Activated CD8-positive, alpha-beta memory T cell treated with anti-CD3 and anti-CD28 coated beads for 48 hours (primary cell): ENCODE measurements around the gene CDR2L.
"Not testable (repeated sequence)": the region's sequence is repeated elsewhere in the genome, so short reads cannot be mapped to it uniquely, and the experiment has no call there.

Experiments used
- DNase-seq, 3 experiments: peaks; one replicate each; pipeline ENCODE4 v3.0.0-alpha.2; 2020; ENCODE audit warnings: low read depth in 2 of 3, low spot score in 2 of 3

Gene CDR2L

GRCh38 chr17:74959826-74960515, 27.5 kb upstream of the CDR2L start:
- DNase-seq: no peak

- DNase-seq: no peak
These were observed 26.7 kb upstream of the CDR2L start for GRCh38 chr17:74960570-74961342.

- DNase-seq: peak; percentile 43 to 93 (median 91)
These were observed 25.6 kb upstream of the CDR2L start for GRCh38 chr17:74961657-74962350.

GRCh38 chr17:74962622-74963394, 24.6 kb upstream of the CDR2L start:
- DNase-seq: no peak

GRCh38 chr17:74963656-74964055, 23.8 kb upstream of the CDR2L start:
- DNase-seq: no peak

- DNase-seq: no peak
These were observed 23.1 kb upstream of the CDR2L start for GRCh38 chr17:74964246-74964761.

- DNase-seq: no peak
These were observed 22.3 kb upstream of the CDR2L start for GRCh38 chr17:74964988-74965622.

GRCh38 chr17:74968361-74968780, 19.1 kb upstream of the CDR2L start:
- no peak for DNase-seq

- not testable (repeated sequence) for DNase-seq
These were observed 17.9 kb upstream of the CDR2L start for GRCh38 chr17:74969501-74969900.

- no peak for DNase-seq
These were observed 17.0 kb upstream of the CDR2L start for GRCh38 chr17:74970395-74970794.

- DNase-seq: no peak
These were observed 16.2 kb upstream of the CDR2L start for GRCh38 chr17:74971069-74971841.

GRCh38 chr17:74971842-74972106, 15.7 kb upstream of the CDR2L start:
- DNase-seq: no peak

- peak; percentile 47 to 65 (median 63) for DNase-seq
These were observed 15.1 kb upstream of the CDR2L start, which contains the start of gene HID1 for GRCh38 chr17:74972107-74972972. Gene HID1 (minus strand): TSS chr17:74972759. CDS start chr17:74972656, 103 bp downstream.

GRCh38 chr17:74972973-74973328, 14.5 kb upstream of the CDR2L start:
- no peak for DNase-seq

- no peak for DNase-seq
These were observed 11.5 kb upstream of the CDR2L start for GRCh38 chr17:74975943-74976342.

- DNase-seq: no peak
These were observed 9.6 kb upstream of the CDR2L start for GRCh38 chr17:74977802-74978201.

- no peak for DNase-seq
These were observed 9.2 kb upstream of the CDR2L start for GRCh38 chr17:74978240-74978639.

GRCh38 chr17:74979408-74980146, 7.9 kb upstream of the CDR2L start:
- no peak for DNase-seq
